Stomach (tissue), 4 donors: ENCODE measurements around the gene NPIPB9.

Experiments
- POLR2A ChIP-seq, 4 donors: fragments of 450-650 bp; IDR thresholded peaks; one replicate each; pipeline ENCODE4 v1.6.1; 2016; ENCODE audit warnings: antibody characterized with exemption in 4 of 4, control low read depth in 2 of 4, mild to moderate bottlenecking in 1 of 4, moderate library complexity in 1 of 4
- TF ChIP-seq, protein P1 (sequence below), 7 experiments: fragments of 450-650 bp in 4 of 7; fragments of 200-600 bp in 3 of 7; sonication (generic) in 3 of 7; IDR thresholded peaks; one replicate each; pipeline ENCODE4 v1.5.1; 2016 to 2019; ENCODE audit warnings: antibody characterized with exemption in 7 of 7, control low read depth in 2 of 7, mild to moderate bottlenecking in 1 of 7

- TF ChIP-seq, protein P1, sequence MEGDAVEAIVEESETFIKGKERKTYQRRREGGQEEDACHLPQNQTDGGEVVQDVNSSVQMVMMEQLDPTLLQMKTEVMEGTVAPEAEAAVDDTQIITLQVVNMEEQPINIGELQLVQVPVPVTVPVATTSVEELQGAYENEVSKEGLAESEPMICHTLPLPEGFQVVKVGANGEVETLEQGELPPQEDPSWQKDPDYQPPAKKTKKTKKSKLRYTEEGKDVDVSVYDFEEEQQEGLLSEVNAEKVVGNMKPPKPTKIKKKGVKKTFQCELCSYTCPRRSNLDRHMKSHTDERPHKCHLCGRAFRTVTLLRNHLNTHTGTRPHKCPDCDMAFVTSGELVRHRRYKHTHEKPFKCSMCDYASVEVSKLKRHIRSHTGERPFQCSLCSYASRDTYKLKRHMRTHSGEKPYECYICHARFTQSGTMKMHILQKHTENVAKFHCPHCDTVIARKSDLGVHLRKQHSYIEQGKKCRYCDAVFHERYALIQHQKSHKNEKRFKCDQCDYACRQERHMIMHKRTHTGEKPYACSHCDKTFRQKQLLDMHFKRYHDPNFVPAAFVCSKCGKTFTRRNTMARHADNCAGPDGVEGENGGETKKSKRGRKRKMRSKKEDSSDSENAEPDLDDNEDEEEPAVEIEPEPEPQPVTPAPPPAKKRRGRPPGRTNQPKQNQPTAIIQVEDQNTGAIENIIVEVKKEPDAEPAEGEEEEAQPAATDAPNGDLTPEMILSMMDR (IDR thresholded peaks at IDR 0.05) = no peak
- TF ChIP-seq POLR2A (IDR thresholded peaks at IDR 0.05) = no peak
Observed at GRCh38 chr16:28820016-28820415, 68.4 kb downstream of the NPIPB9 start.
